Thyroid gland (tissue), 4 donors: ENCODE measurements around the gene MYCN. TPM values are rescaled to one million over a fixed set of nuclear protein-coding genes. Genes with fewer than 3 reads are reported as not detected.
"Not testable (repeated sequence)": the region's sequence is repeated elsewhere in the genome, so short reads cannot be mapped to it uniquely, and the experiment has no call there.

Experiments used
- DNase-seq, 2 donors: peaks; one replicate each; pipeline ENCODE4 v3.0.0-alpha.2; 2019
- H3K27ac ChIP-seq, 3 donors: fragments of 200-600 bp; sonication (generic); 1 replicate in 2 of 3; 2 replicates in 1 of 3; pipeline ENCODE4 v1.5.1; 2016 to 2019; ENCODE audit warnings: mild to moderate bottlenecking in 1 of 3, moderate library complexity in 1 of 3
- H3K27me3 ChIP-seq: fragments of 200-600 bp; sonication (generic); one replicate; pipeline ENCODE4 v1.5.1; 2019
- H3K36me3 ChIP-seq, 2 donors: fragments of 200-600 bp; sonication (generic); one replicate each; pipeline ENCODE4 v1.5.1; 2016 to 2019
- H3K4me1 ChIP-seq, 2 donors: fragments of 200-600 bp; sonication (generic); one replicate each; pipeline ENCODE4 v1.5.1; 2017 to 2019
- H3K4me3 ChIP-seq, 3 donors: fragments of 200-600 bp; sonication (generic); replicated peaks in 1 of 3; 1 replicate in 2 of 3; 2 replicates in 1 of 3; pipeline ENCODE4 v1.5.1; 2016; ENCODE audit warnings: mild to moderate bottlenecking in 1 of 3
- H3K9me3 ChIP-seq: fragments of 200-600 bp; sonication (generic); one replicate; pipeline ENCODE4 v1.5.1; 2017
- POLR2A ChIP-seq, 2 donors: fragments of 450-650 bp; IDR thresholded peaks; one replicate each; pipeline ENCODE4 v1.6.1; 2017; ENCODE audit warnings: antibody characterized with exemption in 2 of 2, mild to moderate bottlenecking in 2 of 2, moderate library complexity in 1 of 2
- WGBS, 2 donors: methylation state at CpG; one replicate each; pipeline ENCODE4 v1.1.5; 2017; 5-methylcytosine and 5-hydroxymethylcytosine counted together
- intact Hi-C: fragments of 100-400 bp; cut with DNase I; formaldehyde crosslinking; loops from one replicate; pipeline ENCODE4 v1.15.1; 2023
- total RNA-seq, 4 donors: library from RNA; depleted of rRNA; stranded (reverse); fragments of >200 nt; gene quantifications; one replicate each; pipeline ENCODE4 v1.2.3, GENCODE V29; 2016
- TF ChIP-seq, protein P1 (sequence below), 6 experiments: fragments of 200-600 bp in 3 of 6; fragments of 450-650 bp in 3 of 6; sonication (generic) in 3 of 6; IDR thresholded peaks; one replicate each; pipeline ENCODE4 v1.5.1; 2016 to 2019; ENCODE audit warnings: antibody characterized with exemption in 6 of 6, mild to moderate bottlenecking in 2 of 6, inconsistent platforms in 1 of 6, moderate library complexity in 1 of 6

The MYCN gene
- total RNA-seq, 4 donors from 2014 or later, result 5.9 to 13.3 (median 10.1) TPM

DNA sequence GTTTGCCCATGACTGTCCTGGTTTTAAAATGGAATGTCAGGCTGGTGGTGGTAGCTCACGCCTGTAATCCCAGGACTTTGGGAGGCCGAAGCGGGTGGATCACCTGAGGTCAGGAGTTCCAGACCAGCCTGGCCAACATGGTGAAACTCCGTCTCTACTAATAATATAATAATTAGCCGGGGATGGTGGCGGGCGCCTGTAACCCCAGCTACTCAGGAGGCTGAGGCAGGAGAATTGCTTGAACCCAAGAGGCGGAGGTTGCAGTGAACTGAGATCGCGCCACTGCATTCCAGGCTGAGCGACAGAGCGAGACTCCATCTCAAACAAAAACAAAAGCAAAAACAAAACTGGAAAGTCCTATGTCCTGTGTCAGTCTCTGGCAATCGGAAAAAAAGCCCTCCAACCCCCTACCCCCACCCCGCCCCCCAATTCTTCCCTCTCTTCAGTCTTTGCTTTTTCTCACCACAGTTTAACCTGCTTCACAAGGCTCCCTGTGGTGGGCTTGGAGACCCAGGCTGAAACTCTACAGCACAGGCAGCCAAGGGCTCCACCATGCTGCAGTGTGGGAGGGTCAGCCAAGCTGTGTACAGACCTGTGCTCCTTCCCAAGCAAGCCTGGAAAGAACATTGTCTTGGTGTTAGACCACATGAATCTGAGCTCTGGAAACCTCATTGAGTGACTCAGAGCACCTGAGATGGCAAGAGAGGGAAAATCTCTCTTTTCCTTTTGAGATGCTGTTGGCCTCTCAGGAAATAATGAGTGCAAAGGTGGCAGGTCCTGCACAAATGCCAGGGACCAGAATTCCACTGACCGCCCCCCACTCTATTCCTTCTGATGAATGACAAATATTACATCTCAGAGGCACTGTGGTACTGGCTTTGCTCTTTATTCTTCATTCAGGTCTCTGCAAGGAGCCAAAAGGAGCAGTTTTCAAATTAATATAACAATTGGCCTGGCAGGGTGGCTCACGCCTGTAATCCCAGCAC is 16.7 kb downstream of the MYCN start:
- intact Hi-C loops, result no loop called here
- H3K9me3 ChIP-seq, result no peaks in the 10 kb centered on the region
- H3K36me3 ChIP-seq, result no peaks in the 10 kb centered on the region
- no peaks in the 10 kb centered on the region for H3K4me1 ChIP-seq
- 94 to 95% methylated on average over 16 of the region's 16 CpGs for WGBS, 2 donors
- no peaks in the 10 kb centered on the region for H3K27me3 ChIP-seq
- H3K4me3 ChIP-seq, result no peak overlapping the region
- H3K27ac ChIP-seq, result no peak overlapping the region
- TF ChIP-seq POLR2A (IDR thresholded peaks at IDR 0.05), result no peak
- TF ChIP-seq, protein P1, sequence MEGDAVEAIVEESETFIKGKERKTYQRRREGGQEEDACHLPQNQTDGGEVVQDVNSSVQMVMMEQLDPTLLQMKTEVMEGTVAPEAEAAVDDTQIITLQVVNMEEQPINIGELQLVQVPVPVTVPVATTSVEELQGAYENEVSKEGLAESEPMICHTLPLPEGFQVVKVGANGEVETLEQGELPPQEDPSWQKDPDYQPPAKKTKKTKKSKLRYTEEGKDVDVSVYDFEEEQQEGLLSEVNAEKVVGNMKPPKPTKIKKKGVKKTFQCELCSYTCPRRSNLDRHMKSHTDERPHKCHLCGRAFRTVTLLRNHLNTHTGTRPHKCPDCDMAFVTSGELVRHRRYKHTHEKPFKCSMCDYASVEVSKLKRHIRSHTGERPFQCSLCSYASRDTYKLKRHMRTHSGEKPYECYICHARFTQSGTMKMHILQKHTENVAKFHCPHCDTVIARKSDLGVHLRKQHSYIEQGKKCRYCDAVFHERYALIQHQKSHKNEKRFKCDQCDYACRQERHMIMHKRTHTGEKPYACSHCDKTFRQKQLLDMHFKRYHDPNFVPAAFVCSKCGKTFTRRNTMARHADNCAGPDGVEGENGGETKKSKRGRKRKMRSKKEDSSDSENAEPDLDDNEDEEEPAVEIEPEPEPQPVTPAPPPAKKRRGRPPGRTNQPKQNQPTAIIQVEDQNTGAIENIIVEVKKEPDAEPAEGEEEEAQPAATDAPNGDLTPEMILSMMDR (IDR thresholded peaks at IDR 0.05), result no peak
- no peak for DNase-seq

- Histone ChIP-seq H3K36me3 (no peaks in the 10 kb centered on the region), H3K4me1 (no peaks in the 10 kb centered on the region), H3K4me3 (no peak overlapping the region), H3K27me3 (no peaks in the 10 kb centered on the region), H3K27ac (no peak overlapping the region), H3K9me3 (no peaks in the 10 kb centered on the region)
- intact Hi-C loops, result no loop called here
- 88 to 93% methylated on average over 11 of the region's 11 CpGs for WGBS, 2 donors
- no peak for TF ChIP-seq POLR2A (IDR thresholded peaks at IDR 0.05)
- TF ChIP-seq, protein P1 (IDR thresholded peaks at IDR 0.05), result no peak
- DNase-seq, result no peak
These were observed 17.7 kb downstream of the MYCN start for GRCh38 chr2:15957881-15958713.

- no peaks in the 10 kb centered on the region for H3K9me3 ChIP-seq
- H3K4me1 ChIP-seq, result peaks cover under 1 to 3% of the 10 kb centered on the region in 2 donors
- WGBS, 2 donors, result 89 to 94% methylated on average over 4 of the region's 4 CpGs
- H3K27me3 ChIP-seq, result no peaks in the 10 kb centered on the region
- DNase-seq, result no peak
- no peaks in the 10 kb centered on the region for H3K36me3 ChIP-seq
- no peak overlapping the region for H3K4me3 ChIP-seq
- intact Hi-C loops, result no loop called here
- H3K27ac ChIP-seq, result no peak overlapping the region
- TF ChIP-seq, protein P1 (IDR thresholded peaks at IDR 0.05), result no peak
- no peak for TF ChIP-seq POLR2A (IDR thresholded peaks at IDR 0.05)
These were observed 19.2 kb downstream of the MYCN start for GRCh38 chr2:15959331-15960153.

GRCh38 chr2:15960154-15960520 is 19.8 kb downstream of the MYCN start:
- DNase-seq, H3K9me3 ChIP-seq, H3K27ac ChIP-seq, H3K36me3 ChIP-seq, H3K27me3 ChIP-seq, intact Hi-C loops, H3K4me1 ChIP-seq, H3K4me3 ChIP-seq: not testable (repeated sequence)
- 69 to 71% methylated on average over 2 of the region's 2 CpGs for WGBS, 2 donors

DNA sequence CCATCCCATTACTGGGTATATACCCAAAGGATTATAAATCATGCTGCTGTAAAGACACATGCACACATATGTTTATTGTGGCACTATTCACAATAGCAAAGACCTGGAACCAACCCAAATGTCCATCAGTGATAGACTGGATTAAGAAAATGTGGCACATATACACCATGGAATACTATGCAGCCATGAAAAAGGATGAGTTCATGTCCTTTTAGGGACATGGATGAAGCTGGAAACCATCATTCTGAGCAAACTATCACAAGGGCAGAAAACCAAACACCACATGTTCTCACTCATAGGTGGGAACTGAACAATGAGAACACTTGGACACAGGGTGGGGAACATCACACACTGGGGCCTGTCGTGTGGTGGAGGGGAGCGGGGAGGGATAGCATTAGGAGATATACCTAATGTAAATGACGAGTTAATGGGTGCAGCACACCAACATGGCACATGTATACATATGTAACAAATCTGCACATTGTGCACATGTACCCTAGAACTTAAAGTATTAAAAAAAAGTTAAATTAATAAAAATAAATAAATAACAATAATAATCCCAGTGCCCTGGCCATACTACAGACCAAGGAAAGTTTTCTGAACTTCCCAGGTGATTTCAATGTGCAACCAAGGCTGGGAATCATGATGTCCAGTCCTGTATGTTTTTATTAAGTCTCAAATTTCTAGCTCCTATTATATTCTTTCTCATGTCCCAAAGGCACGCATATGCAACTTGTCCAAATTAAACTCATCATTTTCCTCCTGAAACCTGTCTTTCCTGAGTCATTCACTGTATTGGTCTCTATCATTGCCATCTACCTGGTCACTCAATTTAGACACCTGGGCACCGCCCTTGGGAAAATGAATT is 23.0 kb downstream of the MYCN start:
- Histone ChIP-seq H3K27ac (peak overlapping the region in 1 of 3 donors; percentile 49), H3K4me1 (peaks cover 11 to 15% of the 10 kb centered on the region in 2 donors)
- intact Hi-C loops, H3K36me3 ChIP-seq, DNase-seq, H3K9me3 ChIP-seq, H3K27me3 ChIP-seq, H3K4me3 ChIP-seq: not testable (repeated sequence)
- WGBS, 2 donors, result 85 to 96% methylated on average over 5 of the region's 5 CpGs
